ENCODE results near the gene CCR1.
"Not testable (repeated sequence)": the region's sequence is repeated elsewhere in the genome, so short reads cannot be mapped to it uniquely, and the experiment has no call there.

The CCR1 gene

DNA sequence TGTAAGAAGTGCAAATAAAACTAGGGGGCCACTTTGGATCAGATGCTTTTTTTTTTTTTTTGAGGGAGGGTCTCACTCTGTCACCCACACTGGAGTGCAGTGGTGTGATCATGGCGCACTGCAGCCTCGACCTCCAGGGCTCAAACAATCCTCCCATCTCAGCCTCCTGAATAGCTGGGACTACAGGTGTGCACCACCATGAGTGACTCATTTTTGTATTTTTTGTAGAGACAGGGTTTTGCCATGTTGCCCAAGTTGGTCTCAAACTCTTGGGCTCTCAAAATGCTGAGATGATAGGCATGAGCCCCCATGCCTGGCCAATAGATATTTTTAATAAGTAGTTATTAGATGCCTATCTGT lies 20.8 kb downstream of the CCR1 start:
- intact Hi-C loops (cut with DNase I) = no loop called here
- no peak for DNase-seq

- intact Hi-C loops (cut with DNase I) = no loop called here
- no peak for DNase-seq
These were observed 21.4 kb downstream of the CCR1 start for GRCh38 chr3:46186471-46187340.

DNA sequence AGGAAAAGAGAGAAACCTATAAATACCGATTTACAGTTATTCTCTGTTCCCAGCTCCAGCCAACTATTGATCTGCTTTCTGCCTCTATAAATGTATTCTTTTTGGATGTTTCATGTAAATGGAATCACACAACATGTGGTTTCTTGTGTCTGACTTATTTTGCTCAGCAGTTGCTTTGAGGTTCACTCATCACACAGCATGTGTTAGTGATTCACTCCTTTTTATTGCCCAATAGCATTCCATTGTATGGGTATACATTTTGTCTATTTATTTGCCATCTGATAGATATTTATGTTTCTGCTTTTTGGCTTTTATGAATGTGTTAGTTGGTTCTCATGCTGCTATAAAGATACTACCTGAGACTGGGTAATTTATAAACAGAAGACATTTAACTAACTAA lies 23.6 kb downstream of the CCR1 start:
- intact Hi-C loops (cut with DNase I) = no loop called here
- no peak for DNase-seq

- peak in 5 of 42 donors; percentile 12 to 30 (median 16) for DNase-seq
- intact Hi-C loops (cut with DNase I) = no loop called here
These were observed 24.8 kb downstream of the CCR1 start for GRCh38 chr3:46183330-46183729.

DNA sequence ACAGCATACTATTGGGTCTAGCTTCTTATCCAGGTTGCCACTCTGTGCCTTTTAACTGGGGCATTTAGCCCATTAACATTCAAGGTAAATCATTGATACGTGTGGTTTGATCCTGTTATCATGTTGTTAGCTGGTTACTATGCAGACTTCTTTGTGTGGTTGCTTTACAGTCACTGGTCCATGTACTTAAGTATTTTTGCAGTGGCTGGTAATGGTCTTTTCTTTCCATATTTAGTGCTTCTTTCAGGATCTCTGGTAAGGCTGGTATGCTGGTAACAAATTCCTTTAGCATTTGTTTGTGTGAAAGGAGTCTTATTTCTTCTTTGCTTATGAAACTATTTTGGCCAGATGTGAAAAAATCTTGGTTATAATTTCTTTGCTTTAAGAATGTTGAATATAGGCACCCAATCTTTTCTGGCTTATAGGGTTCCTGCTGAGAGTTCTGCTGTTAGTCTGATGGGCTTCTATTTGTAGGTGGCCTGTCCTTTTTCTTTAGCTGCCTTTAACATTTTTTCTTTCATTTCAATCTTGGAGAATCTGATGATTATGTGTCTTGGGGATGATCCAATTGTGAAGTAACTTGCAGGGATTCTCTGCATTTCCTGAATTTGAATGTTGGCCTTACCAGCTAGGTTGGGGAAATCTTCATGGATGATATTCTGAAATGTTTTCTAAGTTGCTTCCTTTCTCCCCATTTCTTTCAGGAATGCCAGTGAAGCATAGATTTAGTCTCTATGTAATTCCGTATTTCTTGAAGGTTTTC lies 39.3 kb downstream of the CCR1 start:
- intact Hi-C loops (cut with DNase I) = no loop called here
- DNase-seq = no peak

DNA sequence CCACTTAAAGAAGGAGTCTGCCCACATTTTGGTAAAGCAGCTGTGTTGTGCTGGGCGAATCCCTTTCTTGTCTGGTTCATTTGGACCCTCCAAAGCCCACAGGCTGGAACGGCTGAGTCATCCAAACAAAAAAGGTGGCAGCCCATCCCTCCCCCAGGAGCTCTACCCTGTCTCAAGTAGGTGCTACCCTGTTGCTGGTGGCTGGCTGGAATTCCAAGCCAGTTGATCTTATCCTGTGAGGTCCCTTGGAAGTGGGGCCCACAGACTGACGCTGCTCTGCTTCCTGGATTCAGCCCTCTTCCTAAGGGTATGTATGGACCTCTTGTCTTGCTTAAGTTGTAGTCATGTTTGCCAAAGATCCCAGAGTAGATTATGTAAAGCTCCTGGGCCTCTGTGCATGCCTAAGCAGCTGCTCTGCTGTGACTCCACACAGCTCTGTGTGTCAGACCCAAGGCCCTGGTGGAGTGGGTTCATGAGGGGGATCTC lies 44.5 kb downstream of the CCR1 start:
- intact Hi-C loops (cut with DNase I) = no loop called here

DNA sequence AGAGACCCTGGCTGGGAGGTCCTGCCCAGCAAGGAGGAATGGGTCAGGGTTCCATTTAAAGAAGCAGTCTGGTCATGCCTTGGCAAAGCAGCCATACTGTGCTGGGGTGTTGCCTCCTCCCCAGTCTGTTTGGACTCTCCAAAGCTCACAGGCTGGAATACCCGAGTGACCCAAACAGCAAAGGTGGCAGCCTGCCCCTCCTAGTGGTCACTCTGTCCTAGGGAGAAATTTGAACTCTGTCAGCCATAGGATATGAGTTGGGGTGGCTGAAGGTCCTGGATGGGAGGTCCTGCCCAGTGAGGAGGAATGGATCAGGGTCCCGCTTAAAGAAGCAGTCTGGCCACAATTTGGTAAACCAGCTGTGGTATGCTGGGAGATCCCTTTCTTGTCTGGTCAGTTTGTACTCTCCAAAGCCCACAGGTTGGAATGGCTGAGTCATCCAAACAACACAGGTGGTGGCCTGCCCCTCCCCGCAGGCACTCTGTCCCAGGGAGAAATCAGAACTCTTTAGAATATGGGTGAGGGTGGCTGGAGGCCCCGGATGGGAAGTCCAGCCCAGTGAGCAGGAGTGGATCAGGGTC lies 45.0 kb downstream of the CCR1 start:
- intact Hi-C loops (cut with DNase I) = no loop called here

More for the DNA sequence above, 44.5 kb downstream of the CCR1 start:
- DNase-seq = no peak

DNA sequence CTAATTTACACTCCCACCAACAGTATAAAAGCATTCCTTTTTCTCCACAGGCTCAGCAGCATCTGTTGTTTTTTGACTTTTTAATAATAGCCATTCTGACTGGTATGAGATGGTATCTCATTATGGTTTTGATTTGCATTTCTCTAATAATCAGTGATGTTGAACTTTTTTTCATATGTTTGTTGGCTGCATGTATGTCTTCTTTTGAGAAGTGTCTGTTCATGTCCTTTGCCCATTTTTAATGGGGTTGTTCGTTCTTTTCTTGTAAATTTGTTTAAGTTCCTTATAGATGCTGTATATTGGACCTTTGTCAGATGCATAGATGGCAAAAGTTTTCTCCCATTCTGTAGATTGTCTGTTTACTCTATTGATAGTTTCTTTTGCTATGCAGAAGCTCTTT lies 50.4 kb downstream of the CCR1 start:
- DNase-seq; intact Hi-C loops (cut with DNase I): not testable (repeated sequence)

More for the DNA sequence above, 45.0 kb downstream of the CCR1 start:
- no peak for DNase-seq

DNA sequence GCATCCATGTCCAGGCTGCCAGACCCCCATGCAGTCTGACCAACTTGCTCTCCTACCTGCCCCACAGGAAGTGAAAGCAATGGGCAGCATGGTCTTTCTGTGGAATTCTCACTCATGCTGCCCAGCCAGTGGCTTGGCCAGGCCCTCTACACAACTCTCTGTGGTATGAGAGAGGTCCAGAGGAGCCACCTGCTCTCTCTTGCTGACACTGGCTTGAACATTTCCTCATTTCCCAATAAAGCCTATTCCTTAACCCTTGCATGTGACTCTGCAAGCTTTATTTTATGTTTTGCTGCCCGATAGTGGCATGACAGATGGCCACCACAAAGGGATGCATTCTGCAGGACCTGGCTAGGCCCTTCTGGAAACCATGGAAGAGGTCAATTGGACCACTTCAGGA lies 53.8 kb downstream of the CCR1 start:
- no peak for DNase-seq
- intact Hi-C loops (cut with DNase I) = no loop called here
